NT2/D1 (cell line): ENCODE results near the gene SERPINB11.

Experiments
- SUZ12 ChIP-seq: IDR thresholded peaks from 2 replicates; pipeline ENCODE4 v1.6.1; 2011; ENCODE audit not compliant: insufficient read length, insufficient read depth; ENCODE audit errors: extremely low read depth
- YY1 ChIP-seq: IDR thresholded peaks from 2 replicates; pipeline ENCODE4 v1.6.1; 2011; ENCODE audit not compliant: insufficient read length, insufficient read depth
- ZNF274 ChIP-seq: IDR thresholded peaks from 2 replicates; pipeline ENCODE4 v1.6.1; 2011; ENCODE audit warnings: mild to moderate bottlenecking, low read depth, low read length

GRCh38 chr18:63683890-63684289 is 18.9 kb upstream of the SERPINB11 start:
- no peak for TF ChIP-seq YY1
- TF ChIP-seq ZNF274, result no peak
- no peak for TF ChIP-seq SUZ12
